HG03045 (cell line): Measurements from ENCODE around the gene ALDH1A1.
"Not testable (repeated sequence)": the region's sequence is repeated elsewhere in the genome, so short reads cannot be mapped to it uniquely, and the experiment has no call there.

ENCODE experiments used
- ATAC-seq: cut with Tn5 transposase; IDR thresholded peaks from one replicate; pipeline ENCODE4 v1.9.1; 2021; ENCODE audit warnings: mild to moderate bottlenecking, moderate library complexity; ENCODE audit not compliant: unreplicated experiment

The ALDH1A1 gene

GRCh38 chr9:72946318-72946717, 6.5 kb downstream of the ALDH1A1 start:
- no peak for ATAC-seq

GRCh38 chr9:72945391-72945790, 7.5 kb downstream of the ALDH1A1 start:
- ATAC-seq: no peak

- ATAC-seq: no peak
Observed at GRCh38 chr9:72943844-72944462, 8.9 kb downstream of the ALDH1A1 start.

GRCh38 chr9:72942451-72942850, 10.4 kb downstream of the ALDH1A1 start:
- ATAC-seq: no peak

GRCh38 chr9:72939581-72939980, 13.3 kb downstream of the ALDH1A1 start:
- ATAC-seq: not testable (repeated sequence)

GRCh38 chr9:72937545-72937944, 15.3 kb downstream of the ALDH1A1 start:
- ATAC-seq: no peak

- no peak for ATAC-seq
Observed at GRCh38 chr9:72936679-72937078, 16.2 kb downstream of the ALDH1A1 start.

- ATAC-seq: no peak
Observed at GRCh38 chr9:72936266-72936665, 16.6 kb downstream of the ALDH1A1 start.

- ATAC-seq: no peak
Observed at GRCh38 chr9:72935595-72935994, 17.3 kb downstream of the ALDH1A1 start.

- no peak for ATAC-seq
Observed at GRCh38 chr9:72933730-72934665, 18.9 kb downstream of the ALDH1A1 start.

- ATAC-seq: no peak
Observed at GRCh38 chr9:72932619-72933018, 20.2 kb downstream of the ALDH1A1 start.

- no peak for ATAC-seq
Observed at GRCh38 chr9:72931897-72932296, 21.0 kb downstream of the ALDH1A1 start.

- ATAC-seq: no peak
Observed at GRCh38 chr9:72931437-72931836, 21.4 kb downstream of the ALDH1A1 start.

GRCh38 chr9:72930828-72931227, 22.0 kb downstream of the ALDH1A1 start:
- no peak for ATAC-seq

- ATAC-seq: no peak
Observed at GRCh38 chr9:72929542-72929941, 23.3 kb downstream of the ALDH1A1 start.

GRCh38 chr9:72928042-72928507, 24.8 kb downstream of the ALDH1A1 start:
- ATAC-seq: no peak

GRCh38 chr9:72926506-72926905, 26.3 kb downstream of the ALDH1A1 start:
- no peak for ATAC-seq

- ATAC-seq: no peak
Observed at GRCh38 chr9:72925891-72926290, 27.0 kb downstream of the ALDH1A1 start.

GRCh38 chr9:72925126-72925789, 27.6 kb downstream of the ALDH1A1 start:
- ATAC-seq: no peak

- ATAC-seq: no peak
Observed at GRCh38 chr9:72924154-72924790, 28.6 kb downstream of the ALDH1A1 start.

GRCh38 chr9:72923077-72923476, 29.8 kb downstream of the ALDH1A1 start:
- ATAC-seq: no peak
